ENCODE results near the gene RAB40C. TPM values are rescaled to one million over a fixed set of nuclear protein-coding genes. Genes with fewer than 3 reads are reported as not detected.

The RAB40C gene
- total and polyA plus RNA-seq, 2 experiments from 2014 or later, result 9.5 to 18.8 TPM

DNA sequence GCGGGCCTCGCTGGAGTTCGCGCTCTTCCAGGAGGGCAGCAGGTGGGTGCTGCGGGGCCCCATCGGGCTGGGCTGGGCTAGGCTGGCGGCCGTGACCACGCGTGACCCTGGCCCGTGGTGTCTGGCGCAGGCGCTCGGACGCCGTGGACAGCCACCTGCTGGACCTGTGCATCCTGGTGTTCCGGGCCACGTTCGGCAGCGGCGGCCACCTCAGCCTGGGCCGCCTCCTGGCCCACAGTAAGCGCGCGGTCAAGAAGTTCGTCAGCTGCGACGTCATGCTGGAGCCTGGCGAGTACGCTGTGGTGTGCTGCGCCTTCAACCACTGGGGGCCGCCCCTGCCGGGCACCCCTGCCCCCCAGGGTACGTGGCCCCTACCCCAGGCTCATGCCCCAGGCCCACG, 37.7 kb upstream of the RAB40C start:
- no peak for TF ChIP-seq EZH2 (IDR thresholded peaks at IDR 0.05; ENCODE audit: insufficient read depth, poor library complexity, severe bottlenecking)
- TF ChIP-seq EZH2phosphoT487 (IDR thresholded peaks at IDR 0.05; ENCODE audit: insufficient read depth, low read depth), result no peak
- Histone ChIP-seq H3K27ac (no peak overlapping the region), H3K4me2 (ENCODE audit: unreplicated experiment) (no peak overlapping the region), H3K4me1 (ENCODE audit: insufficient read depth) (peaks cover 17% of the 10 kb centered on the region), H3K9ac (no peak overlapping the region), H3K9me3 (ENCODE audit: low read depth) (no peaks in the 10 kb centered on the region), H3F3A (ENCODE audit: insufficient read depth) (no peaks in the 10 kb centered on the region), H3K9me2 (ENCODE audit: insufficient read depth) (no peaks in the 10 kb centered on the region), H3K36me3 (ENCODE audit: low read depth) (no peaks in the 10 kb centered on the region), H2AFZ (no peak overlapping the region), H3K4me3 (no peak overlapping the region), H3K27me3 (replicated peaks; ENCODE audit: insufficient read depth) (no peaks in the 10 kb centered on the region), H4K20me1 (ENCODE audit: insufficient read depth) (no peaks in the 10 kb centered on the region), H3K79me2 (ENCODE audit: insufficient read depth) (peaks cover 17% of the 10 kb centered on the region; the same call in 1 of the 2 replicates)
- in situ Hi-C loops (cut with MboI), result no loop called here
- 92 to 94% methylated on average over 15 to 34 of the region's 35 CpGs for WGBS, 2 experiments (ENCODE audit: low coverage in 1 of 2, low lambda C conversion rate in 2 of 2, missing lambda C conversion rate in 2 of 2)
- DNase-seq, result no peak

DNA sequence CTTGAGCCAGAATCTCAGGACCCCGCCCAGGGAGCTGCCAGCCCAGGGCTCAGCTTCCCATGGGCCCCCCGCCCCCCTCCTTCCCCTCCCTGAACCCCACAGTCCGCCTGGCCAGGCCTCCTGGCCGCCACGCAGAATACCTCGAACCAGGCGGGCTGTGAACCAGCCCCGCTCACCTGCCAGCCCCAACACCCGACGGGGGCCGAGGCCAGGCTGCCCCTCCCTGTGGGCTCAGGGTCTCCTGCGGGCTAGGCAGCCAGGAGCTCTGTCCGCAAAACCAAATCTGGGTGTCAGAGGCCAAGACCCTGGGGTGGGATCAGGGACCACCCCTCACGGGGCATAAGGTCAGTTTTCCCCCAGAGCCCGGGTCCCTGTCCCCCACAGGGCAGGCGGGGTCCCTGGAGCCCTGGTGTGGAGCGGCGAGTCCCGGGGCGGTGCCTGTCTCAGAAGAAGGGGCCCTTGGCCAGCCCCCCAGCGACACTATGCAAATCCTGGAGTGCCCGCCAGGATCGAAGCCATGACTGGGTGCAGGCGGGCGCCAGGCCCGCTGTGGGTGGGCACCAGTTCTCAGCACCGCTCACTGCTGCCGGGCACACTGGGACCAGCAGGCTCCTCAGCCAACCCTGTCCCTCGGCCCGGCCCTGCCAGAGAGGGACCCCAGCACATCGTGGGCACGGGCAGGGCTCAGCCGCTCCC, 36.1 kb upstream of the RAB40C start:
- Histone ChIP-seq H3K79me2 (ENCODE audit: insufficient read depth) (0 out of 2 replicates have a peak, but pooled peaks cover 1% of the 10 kb centered on the region), H3K27me3 (replicated peaks; ENCODE audit: insufficient read depth) (no peaks in the 10 kb centered on the region), H3K9me2 (ENCODE audit: insufficient read depth) (no peaks in the 10 kb centered on the region), H3K9me3 (ENCODE audit: low read depth) (no peaks in the 10 kb centered on the region), H3K4me3 (no peak overlapping the region), H3K36me3 (ENCODE audit: low read depth) (no peaks in the 10 kb centered on the region), H3F3A (ENCODE audit: insufficient read depth) (no peaks in the 10 kb centered on the region), H3K27ac (peak overlapping the region; percentile 86), H2AFZ (no peak overlapping the region), H3K4me2 (ENCODE audit: unreplicated experiment) (peak overlapping the region; percentile 75), H4K20me1 (ENCODE audit: insufficient read depth) (no peaks in the 10 kb centered on the region), H3K9ac (peak overlapping the region; percentile 78; the same call in 1 of the 2 replicates), H3K4me1 (ENCODE audit: insufficient read depth) (peaks cover 17% of the 10 kb centered on the region)
- TF ChIP-seq EZH2 (IDR thresholded peaks at IDR 0.05; ENCODE audit: insufficient read depth, poor library complexity, severe bottlenecking), result no peak
- TF ChIP-seq EZH2phosphoT487 (IDR thresholded peaks at IDR 0.05; ENCODE audit: insufficient read depth, low read depth), result no peak
- in situ Hi-C loops (cut with MboI), result no loop called here
- WGBS, 2 experiments (ENCODE audit: low coverage in 1 of 2, low lambda C conversion rate in 2 of 2, missing lambda C conversion rate in 2 of 2), result 96% methylated on average over 17 to 25 of the region's 33 CpGs
- DNase-seq, result no peak

DNA sequence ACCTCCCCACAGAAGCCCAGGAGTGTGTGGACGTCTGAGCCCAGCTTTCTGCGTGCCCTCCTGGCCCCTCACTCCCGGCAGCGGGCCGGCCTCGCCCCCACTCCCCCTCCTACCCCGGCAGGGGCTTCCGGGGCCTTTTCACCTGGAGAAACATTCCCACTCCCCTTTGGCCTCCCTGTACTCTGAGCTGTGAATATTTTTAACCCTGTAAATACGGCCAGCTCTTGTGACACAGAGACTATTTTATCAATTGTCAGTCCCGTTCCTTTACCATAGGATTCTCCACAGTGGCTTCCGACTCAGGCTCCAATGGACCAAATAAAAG, 35.6 kb upstream of the RAB40C start:
- Histone ChIP-seq H2AFZ (no peak overlapping the region), H3F3A (ENCODE audit: insufficient read depth) (no peaks in the 10 kb centered on the region), H3K9ac (peak overlapping the region; percentile 78), H4K20me1 (ENCODE audit: insufficient read depth) (no peaks in the 10 kb centered on the region), H3K9me3 (ENCODE audit: low read depth) (no peaks in the 10 kb centered on the region), H3K79me2 (ENCODE audit: insufficient read depth) (no peaks in the 10 kb centered on the region), H3K9me2 (ENCODE audit: insufficient read depth) (no peaks in the 10 kb centered on the region), H3K27me3 (replicated peaks; ENCODE audit: insufficient read depth) (peaks cover 3% of the 10 kb centered on the region; the same call in 1 of the 2 replicates), H3K4me3 (peak overlapping the region; percentile 63; the same call in 1 of the 2 replicates), H3K4me1 (ENCODE audit: insufficient read depth) (peaks cover 17% of the 10 kb centered on the region), H3K4me2 (ENCODE audit: unreplicated experiment) (peak overlapping the region; percentile 75), H3K27ac (peak overlapping the region; percentile 86), H3K36me3 (ENCODE audit: low read depth) (no peaks in the 10 kb centered on the region)
- 58 to 67% methylated on average over 6 to 11 of the region's 11 CpGs for WGBS, 2 experiments (ENCODE audit: low coverage in 1 of 2, low lambda C conversion rate in 2 of 2, missing lambda C conversion rate in 2 of 2)
- in situ Hi-C loops (cut with MboI), result no loop called here
- TF ChIP-seq EZH2 (IDR thresholded peaks at IDR 0.05; ENCODE audit: insufficient read depth, poor library complexity, severe bottlenecking), result no peak
- TF ChIP-seq EZH2phosphoT487 (IDR thresholded peaks at IDR 0.05; ENCODE audit: insufficient read depth, low read depth), result no peak
- DNase-seq, result no peak

DNA sequence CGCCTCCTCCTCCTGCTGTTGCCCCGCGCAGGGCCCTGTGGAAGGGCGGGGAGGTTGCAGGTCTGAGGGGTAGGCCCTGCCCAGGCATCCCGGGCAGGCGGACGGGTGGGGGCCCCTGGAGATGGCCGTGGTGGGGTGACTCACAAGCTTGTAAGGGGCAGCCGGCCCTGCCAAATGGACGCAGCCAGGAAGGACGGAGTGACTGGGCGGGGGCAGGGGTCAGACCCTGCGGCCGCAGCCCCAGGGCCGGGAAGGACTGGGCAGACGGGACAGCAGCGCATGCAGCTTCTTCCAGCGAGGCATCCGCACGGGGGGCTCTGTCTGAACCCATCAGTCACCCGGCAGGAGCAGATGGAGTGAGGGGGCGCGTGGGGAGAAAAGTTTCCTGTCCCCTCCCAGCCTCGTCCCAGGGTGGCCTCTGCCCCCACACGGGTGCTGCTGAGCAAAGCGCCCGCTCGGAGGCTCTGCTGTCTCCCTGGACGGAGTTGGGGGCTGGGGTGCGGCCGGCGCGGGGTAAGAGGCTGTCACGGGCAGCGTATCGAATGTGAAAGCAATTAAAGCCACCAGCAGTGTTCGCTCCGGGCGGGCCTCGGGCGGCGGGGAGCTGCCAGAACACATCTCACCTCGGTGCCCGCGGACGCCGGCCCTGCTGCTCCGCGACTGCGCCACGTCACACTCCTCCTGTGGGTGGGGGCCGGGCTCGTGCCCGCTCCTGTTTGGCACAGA, 35.1 kb upstream of the RAB40C start:
- Histone ChIP-seq H3K9me3 (ENCODE audit: low read depth) (no peaks in the 10 kb centered on the region), H3K27me3 (replicated peaks; ENCODE audit: insufficient read depth) (peaks cover 8% of the 10 kb centered on the region; the same call in 1 of the 2 replicates), H4K20me1 (ENCODE audit: insufficient read depth) (no peaks in the 10 kb centered on the region), H3K4me2 (ENCODE audit: unreplicated experiment) (peak overlapping the region; percentile 75), H3K27ac (peak overlapping the region; percentile 86), H3K79me2 (ENCODE audit: insufficient read depth) (no peaks in the 10 kb centered on the region), H3K9me2 (ENCODE audit: insufficient read depth) (no peaks in the 10 kb centered on the region), H3K4me3 (peak overlapping the region; percentile 63), H3K9ac (peak overlapping the region; percentile 78), H3K36me3 (ENCODE audit: low read depth) (no peaks in the 10 kb centered on the region), H3F3A (ENCODE audit: insufficient read depth) (no peaks in the 10 kb centered on the region), H2AFZ (peak overlapping the region; percentile 43; the same call in 1 of the 2 replicates), H3K4me1 (ENCODE audit: insufficient read depth) (peaks cover 17% of the 10 kb centered on the region)
- in situ Hi-C loops (cut with MboI), result no loop called here
- TF ChIP-seq EZH2phosphoT487 (IDR thresholded peaks at IDR 0.05; ENCODE audit: insufficient read depth, low read depth), result no peak
- no peak for TF ChIP-seq EZH2 (IDR thresholded peaks at IDR 0.05; ENCODE audit: insufficient read depth, poor library complexity, severe bottlenecking)
- WGBS, 2 experiments (ENCODE audit: low coverage in 1 of 2, low lambda C conversion rate in 2 of 2, missing lambda C conversion rate in 2 of 2), result 4 to 6% methylated on average over 48 to 53 of the region's 54 CpGs
- peak; percentile 92 for DNase-seq
